H1 (cell line): ENCODE data around the gene COL4A2. TPM values are rescaled to one million over a fixed set of nuclear protein-coding genes. Genes with fewer than 3 reads are reported as not detected.

Experiments
- CTCF ChIA-PET: fragments of 300-600 bp; sonication (Branson Sonifier 250); formaldehyde crosslinking; loops from one replicate; lab custom pipeline; 2021; ENCODE audit not compliant: partially characterized antibody; lab: Charles Lee
- POLR2A ChIA-PET: fragments of 300-600 bp; sonication (Branson Sonifier 250); formaldehyde crosslinking; loops from one replicate; lab custom pipeline; 2021; ENCODE audit warnings: inconsistent platforms; ENCODE audit not compliant: partially characterized antibody; lab: Charles Lee
- DNase-seq, 2 experiments: peaks; one replicate each; pipeline versions ENCODE4 v3.0.0 to v3.0.0-alpha.2; 2010 to 2022; ENCODE audit warnings: low spot score in 2 of 2, low read depth in 1 of 2, mixed read lengths in 1 of 2
- FAIRE-seq: peaks from 2 replicates; lab custom pipeline; 2011; peaks lifted over from hg19 to GRCh38; lab: Jason Lieb, UNC
- H2AFZ ChIP-seq: 2 replicates; pipeline ENCODE4 v1.8.1; 2012; ENCODE audit warnings: low read length, inconsistent platforms
- H2AK5ac ChIP-seq: 2 replicates; pipeline ENCODE4 v1.6.1; 2013; ENCODE audit warnings: low read depth, low read length
- H2BK120ac ChIP-seq: replicated peaks from 2 replicates; pipeline ENCODE3; 2013; ENCODE audit warnings: low read depth, low read length, inconsistent platforms
- H2BK12ac ChIP-seq: 2 replicates; pipeline ENCODE4 v1.6.1; 2013; ENCODE audit warnings: low read depth, low read length
- H2BK15ac ChIP-seq: 2 replicates; pipeline ENCODE4 v1.6.1; 2013; ENCODE audit warnings: low read length
- H2BK20ac ChIP-seq: 2 replicates; pipeline ENCODE4 v1.6.1; 2013; ENCODE audit warnings: low read length
- H2BK5ac ChIP-seq: 2 replicates; pipeline ENCODE4 v1.6.1; 2013; ENCODE audit warnings: low read depth, low read length
- H3K14ac ChIP-seq: 2 replicates; pipeline ENCODE4 v1.6.1; 2013; ENCODE audit warnings: inconsistent platforms; ENCODE audit not compliant: insufficient read length
- H3K18ac ChIP-seq: 2 replicates; pipeline ENCODE4 v1.6.1; 2013; ENCODE audit warnings: low read length; ENCODE audit errors: extremely low read depth
- H3K23ac ChIP-seq: 2 replicates; pipeline ENCODE4 v1.6.1; 2013; ENCODE audit warnings: inconsistent platforms; ENCODE audit not compliant: insufficient read length
- H3K23me2 ChIP-seq: 2 replicates; pipeline ENCODE4 v1.6.1; 2013; ENCODE audit warnings: low read depth, low read length
- H3K27ac ChIP-seq: 2 replicates; pipeline ENCODE4 v1.6.1; 2011; ENCODE audit warnings: low read depth, low read length, inconsistent platforms
- H3K27me3 ChIP-seq, 4 experiments: replicated peaks in 1 of 4; 1 replicate in 1 of 4; 2 replicates in 3 of 4; pipeline versions ENCODE4 v1.6.1 to v1.8.1; 2011 to 2013; ENCODE audit warnings: low read length in 3 of 4, mild to moderate bottlenecking in 3 of 4, inconsistent platforms in 2 of 4, mixed read lengths in 2 of 4, moderate library complexity in 1 of 4; ENCODE audit not compliant: control insufficient read depth in 3 of 4, insufficient read depth in 3 of 4; ENCODE audit errors: extremely low read depth in 1 of 4
- H3K36me3 ChIP-seq, 4 experiments: 2 replicates each; pipeline versions ENCODE4 v1.6.1 to v1.8.1; 2011 to 2013; ENCODE audit warnings: mild to moderate bottlenecking in 4 of 4, low read length in 3 of 4, moderate library complexity in 2 of 4, control low read depth in 1 of 4, inconsistent platforms in 1 of 4; ENCODE audit not compliant: insufficient read depth in 4 of 4, control insufficient read depth in 2 of 4
- H3K4ac ChIP-seq: replicated peaks from 2 replicates; pipeline ENCODE3; 2013; ENCODE audit warnings: low read length, low read depth, mixed read lengths, inconsistent platforms; ENCODE audit not compliant: insufficient read length
- H3K4me1 ChIP-seq, 4 experiments: replicated peaks in 1 of 4; 1 replicate in 1 of 4; 2 replicates in 3 of 4; pipeline versions ENCODE4 v1.6.1 to v1.8.1; 2011 to 2013; ENCODE audit warnings: low read length in 3 of 4, inconsistent platforms in 2 of 4, mixed read lengths in 1 of 4; ENCODE audit not compliant: insufficient read depth in 4 of 4, control insufficient read depth in 3 of 4
- H3K4me2 ChIP-seq, 2 experiments: 2 replicates each; pipeline versions ENCODE4 v1.6.1 to v1.8.1; 2011 to 2013; ENCODE audit warnings: low read depth in 2 of 2, low read length in 2 of 2, control low read depth in 1 of 2, inconsistent platforms in 1 of 2, mild to moderate bottlenecking in 1 of 2; ENCODE audit not compliant: insufficient read depth in 1 of 2
- H3K4me3 ChIP-seq, 4 experiments: fragments of 200-600, 300-600 bp in 1 of 4; sonication (generic), shearing (Covaris generic), sonication (Bioruptor Twin) in 1 of 4; 2 replicates each; pipeline versions ENCODE4 v1.5.1 to v1.8.1; 2011 to 2016; ENCODE audit warnings: low read length in 4 of 4, low read depth in 3 of 4, control low read depth in 2 of 4, inconsistent platforms in 2 of 4, mild to moderate bottlenecking in 2 of 4, mixed read lengths in 1 of 4, moderate library complexity in 1 of 4; ENCODE audit not compliant: insufficient read depth in 2 of 4; ENCODE audit errors: extremely low read depth in 1 of 4
- H3K56ac ChIP-seq: replicated peaks from 2 replicates; pipeline ENCODE3; 2013; ENCODE audit warnings: low read depth, mild to moderate bottlenecking, mixed read lengths, low read length, inconsistent platforms; ENCODE audit not compliant: insufficient read length
- H3K79me1 ChIP-seq: 2 replicates; pipeline ENCODE4 v1.6.1; 2013; ENCODE audit warnings: low read depth, low read length, control low read depth
- H3K79me2 ChIP-seq, 2 experiments: 2 replicates each; pipeline versions ENCODE4 v1.6.1 to v1.8.1; 2012 to 2013; ENCODE audit warnings: low read length in 2 of 2, mild to moderate bottlenecking in 2 of 2, inconsistent platforms in 1 of 2; ENCODE audit not compliant: insufficient read depth in 2 of 2, control insufficient read depth in 1 of 2
- H3K9ac ChIP-seq, 4 experiments: replicated peaks in 1 of 4; 1 replicate in 1 of 4; 2 replicates in 3 of 4; pipeline versions ENCODE4 v1.6.1 to v1.8.1; 2011 to 2013; ENCODE audit warnings: low read depth in 3 of 4, low read length in 3 of 4, control low read depth in 2 of 4, mild to moderate bottlenecking in 2 of 4, moderate library complexity in 2 of 4, inconsistent platforms in 1 of 4; ENCODE audit errors: extremely low read depth in 1 of 4
- H3K9me3 ChIP-seq, 2 experiments: 2 replicates each; pipeline versions ENCODE4 v1.6.1 to v1.8.1; 2012 to 2013; ENCODE audit warnings: mild to moderate bottlenecking in 2 of 2, moderate library complexity in 2 of 2, control low read depth in 1 of 2, inconsistent platforms in 1 of 2, low read depth in 1 of 2, low read length in 1 of 2, mixed read lengths in 1 of 2; ENCODE audit not compliant: insufficient read depth in 2 of 2
- H4K20me1 ChIP-seq, 2 experiments: replicated peaks in 1 of 2; 2 replicates each; pipeline versions ENCODE3 to v1.8.1; 2011 to 2013; ENCODE audit warnings: inconsistent platforms in 2 of 2, low read length in 2 of 2, mild to moderate bottlenecking in 1 of 2; ENCODE audit not compliant: insufficient read depth in 2 of 2, control insufficient read depth in 1 of 2
- H4K5ac ChIP-seq: 2 replicates; pipeline ENCODE4 v1.6.1; 2013; ENCODE audit warnings: low read length, low read depth, mixed read lengths, inconsistent platforms; ENCODE audit not compliant: insufficient read length
- H4K8ac ChIP-seq: 2 replicates; pipeline ENCODE4 v1.8.0; 2013; ENCODE audit warnings: mild to moderate bottlenecking, moderate library complexity, low read length, inconsistent platforms; ENCODE audit not compliant: insufficient read depth; ENCODE audit errors: extremely low read depth
- H4K91ac ChIP-seq: replicated peaks from 2 replicates; pipeline ENCODE3; 2013; ENCODE audit warnings: low read length, mixed read lengths, inconsistent platforms; ENCODE audit not compliant: insufficient read length
- ASH2L ChIP-seq: fragments of 200-600, 300-600 bp; sonication (generic); IDR thresholded peaks from one replicate; pipeline ENCODE4 v1.7.1; 2017; ENCODE audit warnings: low read length
- ATF3 ChIP-seq: IDR thresholded peaks from 2 replicates; pipeline ENCODE4 v1.6.1; 2011; ENCODE audit warnings: low read depth, mild to moderate bottlenecking, low read length; ENCODE audit not compliant: insufficient read depth
- CHD1 ChIP-seq: IDR thresholded peaks from 2 replicates; pipeline ENCODE4 v1.6.1; 2012; ENCODE audit warnings: low read depth, low read length, improper control_type of control experiment
- EZH2 ChIP-seq: fragments of 200-600 bp; sonication (generic); IDR thresholded peaks from 2 replicates; pipeline ENCODE4 v1.7.1; 2012; ENCODE audit warnings: low read depth, mild to moderate bottlenecking, moderate library complexity, low read length, inconsistent platforms; ENCODE audit not compliant: severe bottlenecking
- PHF8 ChIP-seq: fragments of 200-600 bp; sonication (generic); conservative IDR thresholded peaks from 2 replicates; pipeline ENCODE4 v1.7.1; 2012; ENCODE audit warnings: low read depth, mild to moderate bottlenecking, inconsistent platforms, low read length, moderate library complexity
- POLR2AphosphoS5 ChIP-seq: IDR thresholded peaks from 2 replicates; pipeline ENCODE4 v1.6.1; 2011; ENCODE audit warnings: low read depth, low read length
- SAP30 ChIP-seq: fragments of 300-600 bp; sonication (generic); IDR thresholded peaks from 2 replicates; pipeline ENCODE4 v1.7.1; 2012; ENCODE audit warnings: low read length, moderate library complexity, mild to moderate bottlenecking, inconsistent platforms; ENCODE audit not compliant: insufficient read depth, insufficient replicate concordance
- TCF12 ChIP-seq: IDR thresholded peaks from 2 replicates; pipeline ENCODE4 v1.6.1; 2011; ENCODE audit warnings: low read depth, mild to moderate bottlenecking, low read length
- TEAD4 ChIP-seq: IDR thresholded peaks from 2 replicates; pipeline ENCODE4 v1.6.1; 2012; ENCODE audit warnings: low read depth, low read length, inconsistent platforms, mixed read lengths
- WGBS, 2 experiments: shearing (Covaris generic) in 1 of 2; methylation state at CpG; one replicate each; pipeline versions ENCODE4 v1.1.6 to v1.1.7; 2013 to 2015; ENCODE audit warnings: low lambda C conversion rate in 2 of 2, mixed read lengths in 2 of 2, inconsistent platforms in 1 of 2, low coverage in 1 of 2, missing lambda C conversion rate in 1 of 2; ENCODE audit not compliant: insufficient replicate concordance in 2 of 2, insufficient coverage in 1 of 2, insufficient read length in 1 of 2; ENCODE audit errors: extremely low coverage in 1 of 2, missing lambda C conversion rate in 1 of 2; 5-methylcytosine and 5-hydroxymethylcytosine counted together
- polyA plus RNA-seq, 7 experiments: library from polyadenylated mRNA; depleted of rRNA in 3 of 7; stranded (reverse) in 5 of 7; unstranded in 2 of 7; fragments of >200 nt in 5 of 7; fragments of 200-250 nt in 2 of 7; gene quantifications; 1 replicate in 5 of 7; 2 replicates in 1 of 7; 4 replicates in 1 of 7; pipeline versions ENCODE4 v1.2.1 to v1.2.3, GENCODE V29; 2011 to 2013; ENCODE audit warnings: missing spikeins in 2 of 7, mixed read lengths in 2 of 7
- total RNA-seq: library from RNA; stranded (reverse); fragmentation: NEBNext Ultra II Directional; extraction: Animal tissue kit (Norgen Biotek cat#: 25700); gene quantifications from 2 replicates; pipeline ENCODE4 v1.2.1, GENCODE V29; 2021

COL4A2 gene
- total and polyA plus RNA-seq, 2 of the 8 experiments (the other 6 are each of a cell fraction or from before 2014, with no cell fraction given) = 80.4 to 87.3 TPM

- Histone ChIP-seq H3K56ac (no peak overlapping the region), H4K20me1 (no peaks in the 10 kb centered on the region), H3K18ac (no peak overlapping the region), H3K36me3 (peaks cover 0 to 37% (median 7%) of the 10 kb centered on the region in 4 experiments; a peak in 4 of 8 replicates), H2BK20ac (no peak overlapping the region), H4K8ac (no peak overlapping the region), H3K23ac (no peak overlapping the region), H3K14ac (no peak overlapping the region), H3K4me1 (no peaks in the 10 kb centered on the region), H3K4me3 (no peak overlapping the region), H4K5ac (no peak overlapping the region), H3K23me2 (no peaks in the 10 kb centered on the region), H2BK5ac (no peak overlapping the region), H3K79me2 (no peaks in the 10 kb centered on the region), H3K27me3 (no peaks in the 10 kb centered on the region), H3K4me2 (no peak overlapping the region), H3K79me1 (no peaks in the 10 kb centered on the region; the same call in 1 of the 2 replicates), H3K9me3 (no peaks in the 10 kb centered on the region), H3K4ac (no peak overlapping the region), H2BK120ac (no peak overlapping the region), H2BK12ac (no peak overlapping the region), H3K27ac (no peak overlapping the region; the same call in 1 of the 2 replicates), H4K91ac (no peak overlapping the region), H2BK15ac (no peak overlapping the region), H3K9ac (no peak overlapping the region), H2AK5ac (no peak overlapping the region), H2AFZ (no peak overlapping the region)
- POLR2A ChIA-PET = no interaction called here
- FAIRE-seq (no peak), DNase-seq (no peak)
- WGBS, 2 experiments = 95% methylated on average over 13 of the region's 13 CpGs; no CpG with 5 or more reads in 1 of the 2 experiments
- CTCF ChIA-PET = interaction anchor here (1.5 kb wide), 1 partner anchor 17 kb away, joined by 7 read pairs; no protein-coding TSS in a partner anchor
- no peak for TF ChIP-seq ASH2L
- TF ChIP-seq POLR2AphosphoS5 = no peak
- TF ChIP-seq PHF8 = no peak
- TF ChIP-seq TCF12 = no peak
- TF ChIP-seq ATF3 = no peak
- no peak for TF ChIP-seq EZH2
- TF ChIP-seq TEAD4 = no peak
- no peak for TF ChIP-seq CHD1
- TF ChIP-seq SAP30 = no peak
Observed at GRCh38 chr13:110428313-110428712, 121.2 kb downstream of the COL4A2 start.
